Activated T-cell treated with anti-CD3 and anti-CD28 coated beads, Interleukin-2, amount 50 U/mL, for 4 hours (primary cell): ENCODE measurements around the gene UBTD1. TPM values are rescaled to one million over a fixed set of nuclear protein-coding genes. Genes with fewer than 3 reads are reported as not detected.
"Not testable (repeated sequence)": the region's sequence is repeated elsewhere in the genome, so short reads cannot be mapped to it uniquely, and the experiment has no call there.

Experiments
- ATAC-seq, 2 donors: fragments of 200-7000 bp; cut with Tn5 transposase; one replicate each; pipeline ENCODE4 v1.10.0; 2021
- DNase-seq: peaks from one replicate; pipeline ENCODE4 v3.0.0-alpha.2; 2020
- H3K27me3 Mint-ChIP-seq: one replicate; pipeline ENCODE4 v1.8.0; 2021; ENCODE audit warnings: low read depth, mixed read lengths
- H3K36me3 Mint-ChIP-seq: one replicate; pipeline ENCODE4 v1.8.0; 2022; ENCODE audit warnings: mixed read lengths; ENCODE audit not compliant: insufficient read depth
- H3K4me1 Mint-ChIP-seq: one replicate; pipeline ENCODE4 v1.8.0; 2021; ENCODE audit warnings: low read depth, mixed read lengths
- H3K4me3 Mint-ChIP-seq: one replicate; pipeline ENCODE4 v1.8.0; 2021; ENCODE audit warnings: mild to moderate bottlenecking, moderate library complexity, mixed read lengths
- H3K9me3 Mint-ChIP-seq: one replicate; pipeline ENCODE4 v1.8.0; 2021; ENCODE audit warnings: mixed read lengths
- total RNA-seq, 3 donors: library from RNA; stranded (reverse); gene quantifications; one replicate each; pipeline ENCODE4 v1.2.1, GENCODE V29; 2021

UBTD1 gene
- total RNA-seq, 3 donors from 2014 or later = 2.0 to 3.0 (median 2.8) TPM

DNA sequence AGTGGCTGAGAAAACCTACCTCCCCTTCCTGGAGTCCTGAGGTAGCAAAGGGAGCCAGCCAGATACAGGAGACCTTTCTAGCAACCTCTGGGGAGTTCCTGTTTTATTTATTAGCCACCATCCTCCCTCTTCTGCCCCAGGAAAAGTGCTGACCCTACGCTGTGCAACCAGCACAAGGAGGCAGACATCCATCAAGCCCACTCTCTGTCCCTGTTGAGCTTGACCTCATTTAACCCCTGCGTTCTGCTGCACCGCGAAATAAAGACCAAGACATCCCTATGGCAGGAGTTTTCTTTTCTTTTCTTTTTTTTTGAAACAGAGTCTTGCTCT, 48.5 kb downstream of the UBTD1 start:
- DNase-seq (no peak), ATAC-seq (no peak)
- H3K4me3 Mint-ChIP-seq = no peak overlapping the region
- no peaks in the 10 kb centered on the region for H3K9me3 Mint-ChIP-seq
- peaks cover 2% of the 10 kb centered on the region for H3K27me3 Mint-ChIP-seq
- H3K4me1 Mint-ChIP-seq = peaks cover 15% of the 10 kb centered on the region
- H3K36me3 Mint-ChIP-seq = no peaks in the 10 kb centered on the region

DNA sequence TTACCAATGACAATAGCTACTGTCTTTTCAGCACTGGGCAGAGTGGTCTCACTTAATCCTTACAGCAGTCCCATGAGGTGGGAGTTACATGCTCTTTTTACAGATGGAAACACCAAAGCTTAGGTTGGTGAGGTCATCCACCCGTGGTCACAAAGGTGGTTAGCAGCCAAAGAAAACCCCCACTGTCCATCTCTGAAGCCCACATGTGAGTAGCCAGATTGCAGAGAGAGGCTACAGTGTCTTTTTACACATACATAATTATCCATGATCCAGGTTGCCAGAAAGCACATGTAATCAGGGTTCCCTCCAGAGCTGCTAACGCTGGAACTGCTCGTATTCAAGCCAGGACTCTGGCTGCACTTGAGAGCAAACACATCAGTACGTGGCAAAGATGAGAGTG, 49.2 kb downstream of the UBTD1 start:
- ATAC-seq (no peak), DNase-seq (no peak)
- H3K36me3 Mint-ChIP-seq = no peaks in the 10 kb centered on the region

DNA sequence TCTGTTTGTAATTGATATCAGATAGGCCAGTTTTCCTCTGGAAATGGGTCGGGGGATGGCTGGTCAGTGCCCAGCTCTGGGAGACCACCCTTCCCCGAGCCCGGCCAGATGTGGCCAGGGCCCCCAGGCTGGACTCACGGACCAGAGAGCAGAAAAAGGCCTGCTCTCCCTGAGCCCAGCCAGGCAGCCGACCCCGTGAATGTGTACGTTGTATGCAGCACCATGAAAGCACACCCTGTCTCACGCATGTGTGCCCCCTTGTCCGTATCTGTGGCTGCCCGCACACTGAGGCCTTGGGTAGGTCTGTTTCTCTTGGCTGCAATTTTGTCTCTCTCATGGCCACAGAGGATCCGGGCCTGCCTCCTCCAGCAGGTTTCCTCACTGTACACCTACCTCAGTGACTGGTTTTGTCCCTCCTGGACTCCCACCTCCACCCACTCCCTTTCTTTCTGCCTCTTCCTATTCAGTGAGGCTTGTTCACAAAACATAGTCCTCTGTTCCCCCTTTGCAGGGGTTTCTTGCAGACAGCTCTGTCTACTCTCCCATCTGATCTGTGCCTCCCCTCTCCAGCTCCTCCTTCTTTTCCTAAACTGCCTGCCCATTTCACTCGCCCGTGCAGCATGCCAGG, 50.2 kb downstream of the UBTD1 start:
- no peaks in the 10 kb centered on the region for H3K36me3 Mint-ChIP-seq
- no peaks in the 10 kb centered on the region for H3K9me3 Mint-ChIP-seq
- DNase-seq = no peak

More for the DNA sequence above, 49.2 kb downstream of the UBTD1 start:
- Mint-ChIP-seq H3K27me3 (peaks cover 2% of the 10 kb centered on the region), H3K9me3 (no peaks in the 10 kb centered on the region), H3K4me1 (peaks cover 8% of the 10 kb centered on the region), H3K4me3 (no peak overlapping the region)

DNA sequence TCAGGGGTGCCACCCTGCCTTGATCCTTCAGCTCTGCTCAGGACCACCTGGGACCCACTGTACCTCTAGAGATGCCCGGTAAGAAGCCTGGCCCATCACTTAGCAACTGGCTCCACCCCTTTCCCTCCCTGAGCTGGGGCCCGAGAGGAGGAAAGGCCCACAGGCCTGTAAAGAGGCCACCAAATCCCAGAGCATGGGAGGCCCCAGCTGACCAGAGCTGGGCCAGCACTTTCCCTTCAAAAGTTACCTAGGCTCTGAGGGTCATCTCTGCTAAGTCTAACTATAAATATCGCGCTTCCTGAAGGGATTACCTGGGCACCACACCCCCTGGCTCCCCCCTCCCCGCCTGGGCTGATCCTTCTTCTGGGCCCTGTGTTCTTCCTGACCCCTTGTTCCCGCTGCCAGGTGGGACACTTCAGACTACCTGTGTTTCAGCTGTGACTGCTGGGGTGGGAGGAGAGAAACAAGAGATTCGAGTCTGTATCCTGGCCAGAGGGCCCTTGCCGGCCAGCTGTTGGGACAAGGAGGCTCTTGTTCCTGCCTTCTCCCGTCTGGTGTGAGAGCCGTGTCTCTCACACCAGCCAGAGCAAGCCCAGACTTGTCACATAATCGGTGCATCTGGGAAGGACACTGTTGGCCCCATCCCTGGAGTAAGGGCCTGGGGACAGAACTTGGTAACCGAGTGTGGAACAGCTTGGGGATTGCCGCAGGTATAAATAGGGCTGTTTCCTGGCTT, 51.0 kb downstream of the UBTD1 start:
- no peaks in the 10 kb centered on the region for H3K4me1 Mint-ChIP-seq
- no peaks in the 10 kb centered on the region for H3K36me3 Mint-ChIP-seq
- H3K9me3 Mint-ChIP-seq = no peaks in the 10 kb centered on the region
- no peak overlapping the region for H3K4me3 Mint-ChIP-seq
- H3K27me3 Mint-ChIP-seq = peaks cover 2% of the 10 kb centered on the region
- DNase-seq (no peak), ATAC-seq (no peak)

More for the DNA sequence above, 50.2 kb downstream of the UBTD1 start:
- no peaks in the 10 kb centered on the region for H3K4me1 Mint-ChIP-seq
- peaks cover 2% of the 10 kb centered on the region for H3K27me3 Mint-ChIP-seq
- no peak overlapping the region for H3K4me3 Mint-ChIP-seq
- ATAC-seq = no peak

DNA sequence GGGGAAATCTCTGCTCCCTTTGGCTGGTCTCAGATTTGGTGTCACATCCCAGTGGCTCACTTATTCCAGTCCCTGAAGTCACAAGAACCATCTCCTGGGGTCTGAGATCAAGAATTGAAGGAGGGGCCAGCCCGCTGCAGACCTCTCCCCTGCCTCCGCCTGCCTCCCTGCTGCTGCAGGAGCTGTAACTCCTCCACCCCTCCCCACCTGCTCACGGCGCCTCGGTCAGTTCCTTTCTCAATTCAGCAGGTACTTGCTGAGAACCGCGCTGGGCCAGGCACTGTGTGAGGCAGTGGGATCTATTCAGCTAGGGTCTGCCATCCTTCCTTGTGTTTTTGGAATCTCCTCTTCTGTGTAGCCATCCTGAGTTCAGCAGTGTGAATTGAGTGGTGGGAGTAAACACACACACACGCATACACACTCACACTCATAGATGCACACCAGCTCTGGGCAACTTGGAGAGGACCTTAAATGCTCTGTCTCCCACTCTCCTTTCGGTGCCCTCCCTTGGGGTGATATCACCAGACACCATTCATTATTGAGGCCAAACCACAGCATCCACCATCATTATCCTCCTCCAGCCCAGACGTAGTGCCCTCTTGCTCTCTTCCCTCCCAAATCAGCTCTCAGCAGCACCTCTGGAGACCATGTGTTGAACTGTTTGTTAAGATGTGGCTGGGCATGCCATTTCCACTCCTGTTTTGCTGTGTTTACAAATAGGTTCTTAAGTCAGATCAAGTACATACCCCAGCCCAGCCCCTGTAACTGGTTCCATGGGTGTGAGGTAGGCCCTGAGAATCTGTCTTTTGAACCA, 51.8 kb downstream of the UBTD1 start:
- no peak for ATAC-seq
- H3K36me3 Mint-ChIP-seq = no peaks in the 10 kb centered on the region

DNA sequence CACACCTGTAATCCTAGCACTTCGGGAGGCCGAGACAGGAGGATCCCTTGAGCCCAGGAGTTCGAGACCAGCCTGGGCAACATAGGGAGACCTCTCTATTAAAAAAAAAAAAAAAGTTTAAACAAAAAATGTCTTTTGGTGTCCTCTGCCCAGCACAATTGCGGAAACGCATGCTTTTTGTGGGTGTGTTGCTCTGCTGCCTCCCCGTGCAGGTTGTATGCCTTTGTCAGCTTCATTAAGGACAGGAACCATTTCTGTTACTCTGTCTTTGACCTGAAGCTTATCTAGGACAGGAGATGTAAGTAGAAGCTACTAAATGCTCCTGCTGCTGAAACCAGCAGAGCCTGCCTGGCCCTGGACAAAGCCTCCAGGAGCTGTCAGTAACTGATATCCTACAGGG, 52.5 kb downstream of the UBTD1 start:
- ATAC-seq (no peak), DNase-seq (no peak)
- Mint-ChIP-seq H3K4me1 (no peaks in the 10 kb centered on the region), H3K9me3 (no peaks in the 10 kb centered on the region), H3K4me3 (no peak overlapping the region), H3K27me3 (peaks cover 2% of the 10 kb centered on the region), H3K36me3 (no peaks in the 10 kb centered on the region)

More for the DNA sequence above, 51.8 kb downstream of the UBTD1 start:
- H3K27me3 Mint-ChIP-seq = peaks cover 2% of the 10 kb centered on the region
- no peak for DNase-seq
- H3K9me3 Mint-ChIP-seq = no peaks in the 10 kb centered on the region
- H3K4me3 Mint-ChIP-seq = no peak overlapping the region
- H3K4me1 Mint-ChIP-seq = no peaks in the 10 kb centered on the region

DNA sequence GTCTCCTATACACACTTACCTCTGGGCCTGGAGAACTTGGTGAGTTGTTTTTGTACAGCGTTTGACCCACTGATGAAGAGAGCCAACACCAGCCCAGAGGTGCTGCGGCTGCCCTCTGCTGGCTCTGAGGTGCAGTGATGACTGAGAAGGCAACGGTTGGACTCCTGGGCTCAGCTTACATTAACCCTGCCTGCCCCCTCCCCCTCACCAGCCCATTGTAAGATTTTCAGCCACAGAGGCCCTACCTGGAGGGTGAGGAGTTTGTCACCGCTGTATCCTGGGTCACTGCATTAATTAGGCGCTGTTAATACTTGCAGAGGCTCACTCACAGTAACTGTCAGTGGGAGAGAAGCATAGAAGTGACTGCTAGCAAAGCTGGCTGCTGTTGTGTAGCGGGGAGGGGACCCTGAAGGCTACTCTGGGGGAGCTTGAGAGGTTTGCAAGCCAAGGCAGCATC, 54.9 kb downstream of the UBTD1 start:
- Mint-ChIP-seq H3K4me1 (no peaks in the 10 kb centered on the region), H3K27me3 (no peaks in the 10 kb centered on the region), H3K9me3 (no peaks in the 10 kb centered on the region), H3K4me3 (no peak overlapping the region), H3K36me3 (no peaks in the 10 kb centered on the region)
- peak; percentile 96 for ATAC-seq
- peak; percentile 57 for DNase-seq

DNA sequence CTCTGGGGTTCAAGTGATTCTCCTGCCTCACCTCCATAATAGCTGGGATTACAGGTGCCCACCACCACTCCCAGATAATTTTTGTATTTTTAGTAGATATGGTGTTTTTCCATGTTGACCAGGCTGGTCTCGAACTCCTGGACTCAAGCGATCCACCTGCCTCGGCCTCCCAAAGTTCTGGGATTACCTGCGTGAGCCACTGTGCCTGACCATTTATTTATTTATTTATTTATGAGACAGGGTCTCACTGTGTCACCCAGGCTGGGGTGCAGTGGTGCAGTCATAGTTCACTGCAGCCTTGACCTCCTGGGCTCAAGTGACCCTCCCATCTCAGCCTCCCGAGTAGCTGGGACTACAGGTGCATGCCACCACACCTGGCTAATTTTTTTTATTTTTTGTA, 55.6 kb downstream of the UBTD1 start:
- H3K9me3 Mint-ChIP-seq, H3K36me3 Mint-ChIP-seq, DNase-seq, H3K4me3 Mint-ChIP-seq, H3K4me1 Mint-ChIP-seq, H3K27me3 Mint-ChIP-seq, ATAC-seq: not testable (repeated sequence)

DNA sequence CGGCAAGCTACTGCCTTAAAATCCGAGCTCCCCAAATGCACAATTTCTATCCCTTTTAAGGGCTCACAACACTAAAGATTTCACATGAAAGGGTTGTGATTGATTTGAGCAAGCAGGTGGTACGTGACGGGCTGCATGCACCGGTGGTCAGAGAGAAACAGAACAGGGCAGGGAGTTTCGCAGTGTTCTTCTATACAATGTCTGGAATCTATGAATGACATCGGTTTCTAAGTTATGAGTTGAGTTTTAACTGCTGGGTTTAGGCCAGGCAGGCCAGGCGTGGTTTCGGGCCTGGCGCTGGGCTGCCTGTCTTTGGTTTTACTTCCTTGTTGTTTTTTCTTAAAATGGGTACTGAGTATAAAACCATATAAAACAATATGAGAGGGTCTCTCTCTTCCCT, 56.8 kb downstream of the UBTD1 start:
- ATAC-seq, H3K4me1 Mint-ChIP-seq, H3K36me3 Mint-ChIP-seq, DNase-seq, H3K9me3 Mint-ChIP-seq, H3K4me3 Mint-ChIP-seq, H3K27me3 Mint-ChIP-seq: not testable (repeated sequence)

DNA sequence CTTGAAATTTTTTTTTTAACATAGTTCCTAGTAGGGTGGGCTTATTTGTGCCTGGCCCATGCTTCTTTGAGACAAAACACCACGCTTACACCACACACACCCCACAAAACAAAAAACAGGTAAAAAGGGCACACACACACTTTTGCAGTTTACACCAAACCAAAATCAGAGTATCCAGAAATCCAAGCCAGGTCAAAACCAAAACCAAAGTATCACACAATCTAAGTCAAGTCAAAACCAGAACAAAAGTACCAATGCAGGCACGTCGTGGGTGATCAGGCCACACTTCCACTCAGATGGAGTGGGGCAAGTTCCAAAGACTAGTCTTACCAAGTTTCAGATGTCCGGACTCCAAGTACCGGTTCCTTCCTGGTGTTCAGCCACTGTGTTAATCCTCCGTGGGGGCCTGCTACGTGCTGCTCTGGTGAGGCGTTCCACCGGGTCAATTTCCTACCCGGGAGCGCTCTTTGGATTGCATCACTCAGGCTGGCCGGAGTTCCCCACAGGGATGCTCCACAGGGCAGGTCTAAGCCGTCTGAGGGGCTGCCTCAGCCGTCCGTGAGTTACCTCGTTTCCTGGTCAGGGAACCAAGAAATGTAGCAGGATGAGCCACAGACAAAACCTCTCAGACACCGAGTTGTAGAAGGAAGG, 62.1 kb downstream of the UBTD1 start:
- not testable (repeated sequence) for ATAC-seq, H3K36me3 Mint-ChIP-seq, H3K9me3 Mint-ChIP-seq, H3K4me1 Mint-ChIP-seq, H3K27me3 Mint-ChIP-seq, H3K4me3 Mint-ChIP-seq, DNase-seq

DNA sequence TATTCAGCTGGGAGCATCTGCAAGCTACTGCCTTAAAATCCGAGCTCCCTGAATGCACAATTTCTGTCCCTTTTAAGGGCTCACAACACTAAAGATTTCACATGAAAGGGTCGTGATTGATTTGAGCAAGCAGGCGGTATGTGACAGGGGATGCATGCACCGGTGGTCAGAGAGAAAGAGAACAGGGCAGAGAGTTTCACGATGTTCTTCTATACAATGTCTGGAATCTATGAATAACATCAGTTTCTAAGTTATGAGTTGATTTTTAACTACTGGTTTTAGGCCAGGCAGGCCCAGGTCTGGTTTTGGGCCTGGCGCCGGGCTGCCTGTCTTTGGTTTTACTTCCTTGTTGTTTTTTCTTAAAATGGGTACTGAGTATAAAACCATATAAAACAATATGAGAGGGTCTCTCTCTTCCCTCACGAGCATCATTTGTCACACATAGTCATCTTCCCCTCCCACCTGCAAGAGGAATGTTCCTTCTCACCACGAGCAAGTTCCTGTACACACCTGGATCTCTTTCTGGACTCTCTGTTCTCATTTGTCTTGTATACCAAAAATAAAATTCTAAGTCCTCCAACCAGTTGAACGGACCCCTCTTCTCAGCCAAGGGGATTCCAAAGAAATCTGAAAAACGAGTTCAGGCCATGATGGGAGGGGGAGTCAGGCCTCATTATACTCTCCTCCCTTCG, 62.8 kb downstream of the UBTD1 start:
- not testable (repeated sequence) for DNase-seq, H3K4me3 Mint-ChIP-seq, ATAC-seq

DNA sequence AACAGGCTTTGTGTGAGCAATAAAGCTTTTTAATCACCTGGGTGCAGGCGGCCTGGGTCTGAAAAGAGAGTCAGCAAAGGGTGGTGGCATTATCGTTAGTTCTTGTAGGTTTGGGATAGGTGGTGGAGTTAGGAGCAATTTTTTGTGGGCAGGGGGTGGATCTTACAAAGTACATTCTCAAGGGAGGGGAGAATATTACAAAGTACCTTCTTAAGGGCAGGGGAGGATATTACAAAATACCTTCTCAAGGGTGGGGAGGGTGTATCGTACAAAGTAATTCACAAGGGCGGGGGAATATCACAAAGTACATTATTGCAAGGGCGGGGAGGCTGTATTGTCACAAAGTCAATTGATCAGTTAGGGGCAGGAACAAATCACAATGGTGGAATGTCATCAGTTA, 63.6 kb downstream of the UBTD1 start:
- H3K4me3 Mint-ChIP-seq, H3K4me1 Mint-ChIP-seq, H3K9me3 Mint-ChIP-seq, ATAC-seq, H3K36me3 Mint-ChIP-seq, DNase-seq, H3K27me3 Mint-ChIP-seq: not testable (repeated sequence)

More for the DNA sequence above, 62.8 kb downstream of the UBTD1 start:
- H3K9me3 Mint-ChIP-seq, H3K4me1 Mint-ChIP-seq, H3K36me3 Mint-ChIP-seq, H3K27me3 Mint-ChIP-seq: not testable (repeated sequence)

DNA sequence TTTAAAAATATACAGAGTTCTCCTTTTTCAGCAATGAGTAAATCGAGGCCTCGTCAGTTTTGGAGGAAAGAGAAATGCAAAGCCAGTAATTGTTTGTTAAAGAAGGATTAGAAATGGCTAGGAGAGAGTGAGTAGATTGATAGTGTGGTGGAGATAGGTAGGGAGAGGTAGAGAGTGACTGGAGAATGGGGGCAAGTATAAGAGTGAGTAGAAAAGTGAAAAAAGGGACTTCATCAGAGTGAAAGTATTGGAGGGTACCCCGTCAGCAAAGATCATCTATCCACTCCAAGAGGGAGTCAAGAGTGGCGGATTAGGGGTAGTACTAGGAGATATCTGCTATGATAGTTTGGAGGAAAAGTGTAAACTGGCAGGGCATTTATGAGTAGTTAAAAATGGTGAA, 64.6 kb downstream of the UBTD1 start:
- Mint-ChIP-seq H3K4me1 (no peaks in the 10 kb centered on the region), H3K4me3 (no peak overlapping the region), H3K27me3 (no peaks in the 10 kb centered on the region), H3K36me3 (no peaks in the 10 kb centered on the region), H3K9me3 (no peaks in the 10 kb centered on the region)
- ATAC-seq (no peak), DNase-seq (no peak)

DNA sequence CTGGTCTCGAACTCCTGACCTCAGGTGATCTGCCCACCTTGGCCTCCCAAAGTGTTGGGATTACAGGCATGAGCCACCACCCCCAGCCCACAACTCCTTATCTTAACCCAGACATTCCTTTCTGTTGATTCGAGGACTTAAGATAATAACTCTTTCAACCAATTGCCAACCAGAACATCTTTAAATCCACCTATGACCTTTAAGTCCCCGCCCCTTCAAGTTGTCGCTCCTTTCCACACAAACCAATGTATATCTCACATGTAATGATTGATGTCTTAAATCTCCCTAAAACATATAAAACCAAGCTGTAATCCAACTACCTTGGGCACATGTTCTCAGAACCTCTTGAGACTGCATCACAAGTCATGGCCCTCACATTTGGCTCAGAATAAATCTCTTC, 66.1 kb downstream of the UBTD1 start:
- Mint-ChIP-seq H3K36me3 (no peaks in the 10 kb centered on the region), H3K27me3 (no peaks in the 10 kb centered on the region), H3K4me1 (no peaks in the 10 kb centered on the region), H3K4me3 (no peak overlapping the region), H3K9me3 (no peaks in the 10 kb centered on the region)
- ATAC-seq = no peak
- no peak for DNase-seq
